Measurements from ENCODE around the gene KBTBD8. TPM values are rescaled to one million over a fixed set of nuclear protein-coding genes. Genes with fewer than 3 reads are reported as not detected.

KBTBD8 gene
- total and polyA plus RNA-seq, 2 donors from 2014 or later, result 0.43 to 1.8 TPM

DNA sequence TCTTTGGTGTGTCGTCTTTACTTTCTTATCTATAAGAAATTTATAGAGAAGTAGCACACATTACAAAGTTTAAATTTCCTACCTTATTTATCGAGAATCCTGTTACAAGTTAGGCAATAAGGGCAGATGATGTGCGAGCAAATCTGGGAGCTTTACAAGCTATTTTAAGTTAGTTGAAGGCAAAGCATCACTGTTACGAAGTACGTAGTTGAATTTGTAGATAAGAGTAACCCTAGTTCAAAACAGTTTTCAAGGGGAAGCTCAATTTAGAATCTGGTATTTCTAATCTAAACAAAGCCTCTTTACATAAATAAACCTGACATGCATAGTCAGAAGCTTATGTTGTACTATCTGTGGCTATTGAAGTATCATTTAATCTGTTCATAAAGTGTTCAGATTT lies 8.4 kb downstream of the KBTBD8 start:
- intact Hi-C loops (cut with DNase I), result no loop called here
- no peaks in the 10 kb centered on the region for H3K27me3 ChIP-seq (ENCODE audit: control insufficient read depth, insufficient read depth, low read length)
- TF ChIP-seq, protein P1, sequence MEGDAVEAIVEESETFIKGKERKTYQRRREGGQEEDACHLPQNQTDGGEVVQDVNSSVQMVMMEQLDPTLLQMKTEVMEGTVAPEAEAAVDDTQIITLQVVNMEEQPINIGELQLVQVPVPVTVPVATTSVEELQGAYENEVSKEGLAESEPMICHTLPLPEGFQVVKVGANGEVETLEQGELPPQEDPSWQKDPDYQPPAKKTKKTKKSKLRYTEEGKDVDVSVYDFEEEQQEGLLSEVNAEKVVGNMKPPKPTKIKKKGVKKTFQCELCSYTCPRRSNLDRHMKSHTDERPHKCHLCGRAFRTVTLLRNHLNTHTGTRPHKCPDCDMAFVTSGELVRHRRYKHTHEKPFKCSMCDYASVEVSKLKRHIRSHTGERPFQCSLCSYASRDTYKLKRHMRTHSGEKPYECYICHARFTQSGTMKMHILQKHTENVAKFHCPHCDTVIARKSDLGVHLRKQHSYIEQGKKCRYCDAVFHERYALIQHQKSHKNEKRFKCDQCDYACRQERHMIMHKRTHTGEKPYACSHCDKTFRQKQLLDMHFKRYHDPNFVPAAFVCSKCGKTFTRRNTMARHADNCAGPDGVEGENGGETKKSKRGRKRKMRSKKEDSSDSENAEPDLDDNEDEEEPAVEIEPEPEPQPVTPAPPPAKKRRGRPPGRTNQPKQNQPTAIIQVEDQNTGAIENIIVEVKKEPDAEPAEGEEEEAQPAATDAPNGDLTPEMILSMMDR (IDR thresholded peaks at IDR 0.05; ENCODE audit: borderline replicate concordance, extremely low read depth, insufficient read depth), result no peak
- H3K9ac ChIP-seq (ENCODE audit: low read length in 3 of 3), result no peak overlapping the region
- H3K4me3 ChIP-seq (ENCODE audit: low read length in 3 of 3), result no peak overlapping the region
- peaks cover 0 to 5% (median 0%) of the 10 kb centered on the region in 3 donors for H3K36me3 ChIP-seq (ENCODE audit: control insufficient read depth in 2 of 3, insufficient read depth in 3 of 3, low read length in 3 of 3)
- H3K9me3 ChIP-seq (ENCODE audit: control insufficient read depth in 2 of 3, insufficient read depth in 1 of 3, low read length in 3 of 3), result no peaks in the 10 kb centered on the region
- DNase-seq (no peak), FAIRE-seq (no peak)
- H3K4me1 ChIP-seq (ENCODE audit: control insufficient read depth in 2 of 3, insufficient read depth in 2 of 3, low read depth in 1 of 3, low read length in 3 of 3), result no peaks in the 10 kb centered on the region
- H3K27ac ChIP-seq (ENCODE audit: low read depth in 2 of 2, low read length in 2 of 2), result no peak overlapping the region

GRCh38 chr3:67008388-67008787 lies 10.3 kb downstream of the KBTBD8 start:
- TF ChIP-seq, protein P1 (IDR thresholded peaks at IDR 0.05; ENCODE audit: borderline replicate concordance, extremely low read depth, insufficient read depth), result no peak

DNA sequence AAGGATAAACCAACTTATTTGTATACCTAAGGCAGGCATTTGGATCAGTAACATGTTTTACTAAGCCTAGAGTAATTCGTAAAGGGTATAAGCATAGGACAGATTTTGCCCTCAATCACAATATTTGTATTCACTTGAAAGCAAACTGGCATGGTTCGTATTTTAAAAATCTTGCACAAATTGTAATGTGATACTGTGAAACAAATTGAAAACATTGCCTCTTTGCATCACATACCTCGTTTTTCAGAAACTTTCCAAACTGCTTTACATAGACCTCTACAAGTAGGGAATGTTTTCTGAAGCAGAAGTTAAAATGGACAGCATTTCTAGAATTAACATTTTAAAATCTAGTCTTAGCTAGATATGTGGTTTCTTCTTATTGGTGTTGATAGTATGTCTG lies 11.6 kb downstream of the KBTBD8 start:
- FAIRE-seq (no peak), DNase-seq (no peak)
- intact Hi-C loops (cut with DNase I), result no loop called here
- Histone ChIP-seq H3K27me3 (ENCODE audit: control insufficient read depth, insufficient read depth, low read length) (no peaks in the 10 kb centered on the region), H3K9ac (ENCODE audit: low read length in 3 of 3) (no peak overlapping the region), H3K4me3 (ENCODE audit: low read length in 3 of 3) (no peak overlapping the region), H3K27ac (ENCODE audit: low read depth in 2 of 2, low read length in 2 of 2) (no peak overlapping the region), H3K36me3 (ENCODE audit: control insufficient read depth in 2 of 3, insufficient read depth in 3 of 3, low read length in 3 of 3) (no peaks in the 10 kb centered on the region), H3K4me1 (ENCODE audit: control insufficient read depth in 2 of 3, insufficient read depth in 2 of 3, low read depth in 1 of 3, low read length in 3 of 3) (no peaks in the 10 kb centered on the region), H3K9me3 (ENCODE audit: control insufficient read depth in 2 of 3, insufficient read depth in 1 of 3, low read length in 3 of 3) (no peaks in the 10 kb centered on the region)
- TF ChIP-seq, protein P1 (IDR thresholded peaks at IDR 0.05; ENCODE audit: borderline replicate concordance, extremely low read depth, insufficient read depth), result no peak

More at GRCh38 chr3:67008388-67008787, 10.3 kb downstream of the KBTBD8 start:
- no peak overlapping the region for H3K27ac ChIP-seq (ENCODE audit: low read depth in 2 of 2, low read length in 2 of 2)
- DNase-seq (no peak), FAIRE-seq (no peak)
- no peak overlapping the region for H3K9ac ChIP-seq (ENCODE audit: low read length in 3 of 3)
- no peaks in the 10 kb centered on the region for H3K4me1 ChIP-seq (ENCODE audit: control insufficient read depth in 2 of 3, insufficient read depth in 2 of 3, low read depth in 1 of 3, low read length in 3 of 3)
- H3K4me3 ChIP-seq (ENCODE audit: low read length in 3 of 3), result no peak overlapping the region
- no peaks in the 10 kb centered on the region for H3K9me3 ChIP-seq (ENCODE audit: control insufficient read depth in 2 of 3, insufficient read depth in 1 of 3, low read length in 3 of 3)
- no peaks in the 10 kb centered on the region for H3K27me3 ChIP-seq (ENCODE audit: control insufficient read depth, insufficient read depth, low read length)
- peaks cover 0 to 5% (median 0%) of the 10 kb centered on the region in 3 donors for H3K36me3 ChIP-seq (ENCODE audit: control insufficient read depth in 2 of 3, insufficient read depth in 3 of 3, low read length in 3 of 3)
- intact Hi-C loops (cut with DNase I), result no loop called here
